ENCODE measurements around the gene PRDX2. TPM values are rescaled to one million over a fixed set of nuclear protein-coding genes. Genes with fewer than 3 reads are reported as not detected.

The PRDX2 gene
- total RNA-seq, 4 donors from 2014 or later = 178 to 303 (median 227) TPM

GRCh38 chr19:12834566-12834943 lies 33.0 kb upstream of the PRDX2 start, which contains the start of gene RTBDN:
Gene RTBDN (minus strand): TSS chr19:12834579. CDS start chr19:12829979, 4,600 bp downstream.
- H3K27ac ChIP-seq = no peak within 1 kb of the TSS
- no peaks in the 10 kb centered on the region for H3K36me3 ChIP-seq
- no peak for TF ChIP-seq POLR2A (IDR thresholded peaks at IDR 0.05)
- TF ChIP-seq EP300 (IDR thresholded peaks at IDR 0.05) = no peak
- no peak for TF ChIP-seq POLR2AphosphoS5 (IDR thresholded peaks at IDR 0.05)
- no peak for TF ChIP-seq CTCF (IDR thresholded peaks at IDR 0.05)
- WGBS, 2 donors (ENCODE audit: low coverage in 1 of 2) = 4% methylated on average over 7 of the region's 20 CpGs; no CpG with 5 or more reads in 1 of the 2 donors
- H3K27me3 ChIP-seq = peaks cover 100% of the 10 kb centered on the region
- ATAC-seq = no peak
- H3K4me1 ChIP-seq = peaks cover 0 to 40% (median 13%) of the 10 kb centered on the region in 3 donors
- H3K4me3 ChIP-seq = peak within 1 kb of the TSS in 1 of 2 donors; percentile 47
- H3K9me3 ChIP-seq = no peaks in the 10 kb centered on the region

GRCh38 chr19:12833738-12834565 lies 32.4 kb upstream of the PRDX2 start:
- TF ChIP-seq POLR2A (IDR thresholded peaks at IDR 0.05) = no peak
- TF ChIP-seq POLR2AphosphoS5 (IDR thresholded peaks at IDR 0.05) = no peak
- no peak for TF ChIP-seq CTCF (IDR thresholded peaks at IDR 0.05)
- TF ChIP-seq EP300 (IDR thresholded peaks at IDR 0.05) = no peak
- peak overlapping the region in 1 of 2 donors; percentile 47 for H3K4me3 ChIP-seq
- H3K36me3 ChIP-seq = no peaks in the 10 kb centered on the region
- peaks cover 0 to 38% (median 13%) of the 10 kb centered on the region in 3 donors for H3K4me1 ChIP-seq
- peaks cover 100% of the 10 kb centered on the region for H3K27me3 ChIP-seq
- H3K9me3 ChIP-seq = no peaks in the 10 kb centered on the region
- H3K27ac ChIP-seq = no peak overlapping the region
- ATAC-seq = no peak
- WGBS, 2 donors (ENCODE audit: low coverage in 1 of 2) = 0% methylated on average over 4 of the region's 87 CpGs; no CpG with 5 or more reads in 1 of the 2 donors

- Histone ChIP-seq H3K36me3 (no peaks in the 10 kb centered on the region), H3K9me3 (no peaks in the 10 kb centered on the region)
Measured at GRCh38 chr19:12833418-12833737, 31.8 kb upstream of the PRDX2 start.

GRCh38 chr19:12828494-12828893 lies 26.9 kb upstream of the PRDX2 start:
- 14% methylated on average over 1 of the region's 23 CpGs; no CpG with 5 or more reads in 1 of the 2 donors for WGBS, 2 donors (ENCODE audit: low coverage in 1 of 2)

More at GRCh38 chr19:12833418-12833737, 31.8 kb upstream of the PRDX2 start:
- peaks cover 100% of the 10 kb centered on the region for H3K27me3 ChIP-seq
- no peak overlapping the region for H3K27ac ChIP-seq
- no peak for ATAC-seq
- TF ChIP-seq CTCF (IDR thresholded peaks at IDR 0.05) = no peak
- TF ChIP-seq POLR2A (IDR thresholded peaks at IDR 0.05) = no peak
- TF ChIP-seq EP300 (IDR thresholded peaks at IDR 0.05) = no peak
- peaks cover 0 to 36% (median 7%) of the 10 kb centered on the region in 3 donors for H3K4me1 ChIP-seq
- 0% methylated on average over 1 of the region's 5 CpGs; no CpG with 5 or more reads in 1 of the 2 donors for WGBS, 2 donors (ENCODE audit: low coverage in 1 of 2)
- peak overlapping the region in 1 of 2 donors; percentile 47 for H3K4me3 ChIP-seq

More at GRCh38 chr19:12828494-12828893, 26.9 kb upstream of the PRDX2 start:
- H3K4me1 ChIP-seq = peaks cover 0 to 27% (median 0%) of the 10 kb centered on the region in 3 donors
- no peak for TF ChIP-seq EP300 (IDR thresholded peaks at IDR 0.05)
- no peak for TF ChIP-seq CTCF (IDR thresholded peaks at IDR 0.05)
- TF ChIP-seq POLR2AphosphoS5 (IDR thresholded peaks at IDR 0.05) = no peak
- TF ChIP-seq POLR2A (IDR thresholded peaks at IDR 0.05) = no peak
- H3K36me3 ChIP-seq = no peaks in the 10 kb centered on the region
- no peak for ATAC-seq
- H3K9me3 ChIP-seq = no peaks in the 10 kb centered on the region
- H3K27ac ChIP-seq = no peak overlapping the region
- H3K4me3 ChIP-seq = no peak overlapping the region
- peaks cover 100% of the 10 kb centered on the region for H3K27me3 ChIP-seq
